DOHH2 (cell line): ENCODE results near the gene SYNPO2.
A peak's percentile ranks its signal among the peaks of the same experiment; 100 is the strongest.

Experiments
- H3F3A ChIP-seq: fragments of 200-600 bp; sonication (generic), shearing (Covaris generic); 2 replicates; pipeline ENCODE4 v1.6.0; 2016; ENCODE audit warnings: antibody characterized with exemption, mild to moderate bottlenecking; ENCODE audit not compliant: control insufficient read depth, insufficient read depth
- H3K27ac ChIP-seq: fragments of 200-600 bp; sonication (generic); 2 replicates; pipeline ENCODE4 v1.5.1; 2014; ENCODE audit warnings: low read depth, mild to moderate bottlenecking, low read length, moderate library complexity
- H3K27me3 ChIP-seq: fragments of 200-600 bp; sonication (generic); 2 replicates; pipeline ENCODE4 v1.6.1; 2014; ENCODE audit warnings: mild to moderate bottlenecking, low read length, mixed read lengths; ENCODE audit not compliant: control insufficient read depth
- H3K36me3 ChIP-seq: fragments of 200-600 bp; sonication (generic); 2 replicates; pipeline ENCODE4 v1.6.1; 2014; ENCODE audit warnings: mild to moderate bottlenecking, low read length, moderate library complexity, mixed read lengths; ENCODE audit not compliant: control insufficient read depth
- H3K4me1 ChIP-seq: fragments of 200-600 bp; sonication (generic); 2 replicates; pipeline ENCODE4 v1.6.1; 2014; ENCODE audit warnings: mild to moderate bottlenecking, low read length, mixed read lengths; ENCODE audit not compliant: control insufficient read depth
- H3K4me2 ChIP-seq: fragments of 200-600 bp; sonication (generic); 2 replicates; pipeline ENCODE4 v1.6.0; 2014; ENCODE audit warnings: mild to moderate bottlenecking, low read length, moderate library complexity
- H3K4me3 ChIP-seq: fragments of 200-600 bp; sonication (generic); 2 replicates; pipeline ENCODE4 v1.5.1; 2014; ENCODE audit warnings: mild to moderate bottlenecking, low read length, mixed read lengths
- H3K79me2 ChIP-seq: fragments of 200-600 bp; sonication (generic); 2 replicates; pipeline ENCODE4 v1.6.1; 2014; ENCODE audit warnings: mild to moderate bottlenecking, low read length, mixed read lengths; ENCODE audit not compliant: control insufficient read depth
- H3K9me2 ChIP-seq: fragments of 200-600 bp; sonication (generic); replicated peaks from 2 replicates; pipeline ENCODE4 v1.6.1; 2014; ENCODE audit warnings: mild to moderate bottlenecking, low read length, mixed read lengths; ENCODE audit not compliant: control insufficient read depth
- H3K9me3 ChIP-seq: fragments of 200-600 bp; sonication (generic); 2 replicates; pipeline ENCODE4 v1.6.1; 2014; ENCODE audit warnings: antibody characterized with exemption, low read length, mixed read lengths; ENCODE audit not compliant: control insufficient read depth, insufficient read depth
- H4K20me1 ChIP-seq: fragments of 200-600 bp; sonication (generic); 2 replicates; pipeline ENCODE4 v1.6.0; 2014; ENCODE audit warnings: low read depth, mild to moderate bottlenecking, antibody characterized with exemption, low read length, moderate library complexity; ENCODE audit not compliant: control insufficient read depth, insufficient read depth
- EZH2phosphoT487 ChIP-seq: fragments of 200-600 bp; sonication (generic); IDR thresholded peaks from 2 replicates; pipeline ENCODE4 v1.6.1; 2017; ENCODE audit warnings: borderline replicate concordance, mild to moderate bottlenecking, antibody characterized with exemption, low read length, moderate library complexity, mixed read lengths
- TF ChIP-seq, protein P1 (sequence below): fragments of 200-600 bp; sonication (generic); IDR thresholded peaks from one replicate; pipeline ENCODE4 v1.5.1; 2014; ENCODE audit warnings: antibody characterized with exemption, mild to moderate bottlenecking, low read depth, low read length; ENCODE audit not compliant: poor library complexity, severe bottlenecking

The SYNPO2 gene

DNA sequence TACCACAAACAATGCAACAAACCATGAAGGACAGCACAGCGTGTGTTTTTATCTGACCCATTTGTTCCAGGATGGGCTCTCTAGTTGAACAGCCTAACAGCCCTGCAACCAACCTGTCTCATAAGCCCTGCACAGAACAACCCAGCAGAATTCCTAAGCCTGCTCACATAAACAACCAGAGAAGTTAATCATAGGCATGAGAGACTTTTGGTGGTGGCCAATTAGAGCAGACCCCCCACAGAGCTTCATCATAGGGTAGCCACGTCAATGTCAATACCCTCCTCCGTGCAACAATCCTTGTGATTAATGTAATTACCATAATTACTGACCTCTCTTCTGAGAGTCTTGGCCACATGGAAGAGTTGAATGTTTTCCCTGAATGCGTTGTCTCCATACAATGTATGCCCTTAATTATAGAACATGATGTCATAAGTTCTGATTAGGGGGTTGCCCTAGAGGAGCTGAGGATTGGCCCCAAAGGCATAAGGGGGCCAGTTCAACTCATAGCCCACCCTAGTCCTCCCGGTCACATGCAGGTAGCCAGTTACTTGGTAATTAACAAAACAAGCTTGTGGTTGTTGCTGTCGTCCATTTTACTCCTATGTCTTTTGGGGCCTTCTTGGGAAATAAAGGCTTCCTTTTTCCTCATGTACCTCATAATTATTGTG is 92.7 kb downstream of the SYNPO2 start:
- Histone ChIP-seq H3K79me2 (no peaks in the 10 kb centered on the region), H3K4me2 (0 out of 2 replicates have a peak overlapping the region, but pooled peaks have one; percentile 36), H3K9me2 (no peaks in the 10 kb centered on the region), H3K27me3 (no peaks in the 10 kb centered on the region), H3K27ac (no peak overlapping the region), H3K9me3 (peaks cover 7% of the 10 kb centered on the region; the same call in 1 of the 2 replicates), H3K36me3 (peaks cover 12% of the 10 kb centered on the region), H3K4me3 (no peak overlapping the region), H3K4me1 (peaks cover 49% of the 10 kb centered on the region), H3F3A (no peaks in the 10 kb centered on the region), H4K20me1 (no peaks in the 10 kb centered on the region)
- no peak for TF ChIP-seq EZH2phosphoT487
- TF ChIP-seq, protein P1, sequence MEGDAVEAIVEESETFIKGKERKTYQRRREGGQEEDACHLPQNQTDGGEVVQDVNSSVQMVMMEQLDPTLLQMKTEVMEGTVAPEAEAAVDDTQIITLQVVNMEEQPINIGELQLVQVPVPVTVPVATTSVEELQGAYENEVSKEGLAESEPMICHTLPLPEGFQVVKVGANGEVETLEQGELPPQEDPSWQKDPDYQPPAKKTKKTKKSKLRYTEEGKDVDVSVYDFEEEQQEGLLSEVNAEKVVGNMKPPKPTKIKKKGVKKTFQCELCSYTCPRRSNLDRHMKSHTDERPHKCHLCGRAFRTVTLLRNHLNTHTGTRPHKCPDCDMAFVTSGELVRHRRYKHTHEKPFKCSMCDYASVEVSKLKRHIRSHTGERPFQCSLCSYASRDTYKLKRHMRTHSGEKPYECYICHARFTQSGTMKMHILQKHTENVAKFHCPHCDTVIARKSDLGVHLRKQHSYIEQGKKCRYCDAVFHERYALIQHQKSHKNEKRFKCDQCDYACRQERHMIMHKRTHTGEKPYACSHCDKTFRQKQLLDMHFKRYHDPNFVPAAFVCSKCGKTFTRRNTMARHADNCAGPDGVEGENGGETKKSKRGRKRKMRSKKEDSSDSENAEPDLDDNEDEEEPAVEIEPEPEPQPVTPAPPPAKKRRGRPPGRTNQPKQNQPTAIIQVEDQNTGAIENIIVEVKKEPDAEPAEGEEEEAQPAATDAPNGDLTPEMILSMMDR: no peak

DNA sequence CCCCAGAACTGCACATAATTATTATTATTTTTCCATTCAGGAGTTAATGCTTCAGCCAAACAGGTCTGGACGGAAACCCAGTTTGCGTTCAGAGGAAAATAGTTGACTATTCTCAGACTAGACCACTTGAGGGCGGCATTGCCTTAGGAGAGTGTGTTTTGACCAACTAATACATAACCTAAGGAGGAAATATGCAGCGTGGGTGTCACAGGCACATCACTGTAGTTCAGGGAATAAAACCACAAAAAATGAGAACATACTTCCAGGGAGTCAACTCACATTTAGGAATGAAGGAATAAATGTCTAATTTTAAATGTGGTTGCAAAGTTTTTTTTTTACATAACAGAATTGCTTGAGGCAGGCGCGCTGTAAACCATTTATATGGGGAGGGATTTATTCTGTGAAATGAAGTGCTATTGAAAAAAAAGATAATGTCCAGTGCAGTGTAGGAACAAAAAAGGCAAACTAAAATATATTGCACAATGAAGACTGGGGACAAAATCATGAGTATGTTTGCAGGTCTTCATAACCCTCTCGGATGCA is 93.3 kb downstream of the SYNPO2 start:
- H3K4me3 ChIP-seq: no peak overlapping the region
- H3K4me2 ChIP-seq: peak overlapping the region; percentile 36
- no peaks in the 10 kb centered on the region for H4K20me1 ChIP-seq

DNA sequence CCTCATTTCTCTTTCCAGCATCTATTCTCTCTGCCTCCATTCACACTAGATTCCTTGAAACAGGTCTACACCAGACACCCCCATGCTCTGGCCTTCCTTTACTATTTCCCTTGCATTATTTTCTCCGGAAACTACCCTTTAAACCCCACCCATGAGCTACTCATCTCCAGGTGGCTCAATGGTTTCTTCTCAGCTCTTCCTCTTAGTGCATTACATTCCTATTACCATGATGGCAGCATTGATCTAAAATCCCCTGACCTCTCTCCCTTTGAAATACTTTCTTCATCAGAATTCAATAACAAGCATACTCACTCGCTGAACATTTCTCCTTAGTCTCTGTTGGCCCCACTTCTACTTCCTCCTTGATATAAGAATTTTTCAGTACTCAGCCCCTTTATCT is 94.6 kb downstream of the SYNPO2 start:
- H3K9me3 ChIP-seq: peaks cover 7% of the 10 kb centered on the region; the same call in 1 of the 2 replicates
- no peak overlapping the region; the same call in 1 of the 2 replicates for H3K4me2 ChIP-seq
- peaks cover 15% of the 10 kb centered on the region for H3K36me3 ChIP-seq
- peaks cover 69% of the 10 kb centered on the region for H3K4me1 ChIP-seq
- no peak overlapping the region for H3K4me3 ChIP-seq
- no peaks in the 10 kb centered on the region for H3K79me2 ChIP-seq
- TF ChIP-seq, protein P1: no peak
- TF ChIP-seq EZH2phosphoT487: no peak
- H4K20me1 ChIP-seq: no peaks in the 10 kb centered on the region
- peaks cover 11% of the 10 kb centered on the region for H3F3A ChIP-seq
- H3K9me2 ChIP-seq: no peaks in the 10 kb centered on the region
- H3K27ac ChIP-seq: no peak overlapping the region
- no peaks in the 10 kb centered on the region for H3K27me3 ChIP-seq

More for the DNA sequence above, 93.3 kb downstream of the SYNPO2 start:
- Histone ChIP-seq H3K27me3 (no peaks in the 10 kb centered on the region), H3K27ac (no peak overlapping the region), H3K36me3 (peaks cover 15% of the 10 kb centered on the region), H3F3A (no peaks in the 10 kb centered on the region), H3K9me2 (no peaks in the 10 kb centered on the region), H3K4me1 (peaks cover 55% of the 10 kb centered on the region), H3K79me2 (no peaks in the 10 kb centered on the region), H3K9me3 (peaks cover 7% of the 10 kb centered on the region; the same call in 1 of the 2 replicates)
- TF ChIP-seq EZH2phosphoT487: no peak
- TF ChIP-seq, protein P1: peak; percentile 81
